HT1080 (cell line): ENCODE data around the gene ZBED1. TPM values are rescaled to one million over a fixed set of nuclear protein-coding genes. Genes with fewer than 3 reads are reported as not detected.
"Not testable (repeated sequence)": the region's sequence is repeated elsewhere in the genome, so short reads cannot be mapped to it uniquely, and the experiment has no call there.

ENCODE experiments used
- DNase-seq: peaks from one replicate; pipeline ENCODE4 v3.0.0-alpha.2; 2015; ENCODE audit warnings: low read depth
- total RNA-seq: library from RNA; depleted of rRNA; stranded (reverse); fragments of >200 nt; shearing (Covaris generic); gene quantifications from 2 replicates; pipeline ENCODE4 v1.2.3, GENCODE V29; 2014

ZBED1 gene
- total RNA-seq, 1 experiment from 2014 or later = 32.7 TPM

GRCh38 chrX:2520539-2520938, 19.8 kb upstream of the ZBED1 start:
- no peak for DNase-seq

- DNase-seq = not testable (repeated sequence)
Observed at GRCh38 chrX:2519638-2520037, 18.9 kb upstream of the ZBED1 start.

GRCh38 chrX:2517055-2517454, 16.3 kb upstream of the ZBED1 start:
- no peak for DNase-seq

- no peak for DNase-seq
Observed at GRCh38 chrX:2516623-2517022, 15.8 kb upstream of the ZBED1 start.

- no peak for DNase-seq
Observed at GRCh38 chrX:2514131-2514530, 13.4 kb upstream of the ZBED1 start.

DNA sequence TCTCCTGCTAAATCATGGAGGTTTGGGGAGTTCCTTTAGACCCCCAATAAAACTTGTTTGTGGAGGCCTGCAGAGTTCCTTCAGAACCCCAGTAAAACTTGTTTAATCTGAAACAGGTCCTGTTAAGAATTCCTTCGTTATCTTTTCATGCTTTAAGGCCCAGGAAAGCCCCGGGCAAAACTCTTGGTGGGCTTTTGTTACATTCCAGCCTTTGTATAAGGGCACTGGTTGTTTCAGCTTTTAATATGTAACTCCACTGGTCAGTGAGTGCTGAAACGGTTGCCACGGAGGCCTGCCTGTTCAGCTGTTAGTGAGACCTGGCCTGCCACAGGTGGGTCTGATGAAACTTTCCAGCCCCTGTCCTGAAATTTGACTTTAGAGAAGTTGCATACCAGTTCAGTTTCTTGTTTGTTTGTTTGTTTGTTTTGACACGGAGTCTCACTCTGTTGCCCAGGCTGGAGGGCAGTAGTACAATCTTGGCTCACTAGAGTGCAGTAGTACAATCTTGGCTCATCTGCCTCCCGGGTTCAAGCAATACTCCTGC, 12.4 kb upstream of the ZBED1 start:
- no peak for DNase-seq

DNA sequence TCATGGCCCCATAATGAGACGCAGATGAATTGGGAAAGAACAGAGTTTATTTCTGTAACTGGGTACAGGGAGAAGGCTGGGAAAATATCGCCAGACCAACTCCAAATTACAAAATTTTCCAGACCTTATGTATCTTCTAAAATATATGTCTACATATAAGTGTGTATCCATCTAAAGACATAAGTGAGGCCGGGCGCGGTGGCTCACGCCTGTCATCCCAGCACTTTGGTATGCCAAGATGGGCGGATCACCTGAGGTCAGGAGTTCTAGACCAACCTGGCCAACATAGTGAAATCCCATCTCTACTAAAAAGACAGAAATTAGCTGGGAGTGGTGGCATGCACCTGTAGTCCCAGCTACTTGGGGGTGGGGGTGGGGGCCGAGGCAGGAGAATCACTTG, 11.7 kb upstream of the ZBED1 start:
- DNase-seq = no peak

DNA sequence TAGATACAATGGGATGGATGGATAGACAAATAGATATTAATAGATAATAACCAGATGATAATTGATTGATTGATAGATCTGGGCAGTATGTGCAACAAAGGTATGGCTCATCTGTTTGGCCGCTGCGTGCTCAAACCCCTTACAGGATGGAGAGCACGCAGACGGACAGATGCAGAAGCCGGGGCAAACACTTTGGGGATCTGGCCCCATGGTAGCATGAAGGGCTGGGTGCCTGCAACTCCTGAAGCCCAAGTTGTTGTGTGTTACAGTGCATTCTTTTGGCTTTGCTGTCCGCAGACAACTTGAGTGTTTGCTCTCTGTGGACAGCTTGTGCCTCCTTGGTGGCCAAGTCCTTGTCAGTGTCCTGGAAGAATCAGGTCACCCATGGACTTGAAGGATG, 10.6 kb upstream of the ZBED1 start:
- no peak for DNase-seq

DNA sequence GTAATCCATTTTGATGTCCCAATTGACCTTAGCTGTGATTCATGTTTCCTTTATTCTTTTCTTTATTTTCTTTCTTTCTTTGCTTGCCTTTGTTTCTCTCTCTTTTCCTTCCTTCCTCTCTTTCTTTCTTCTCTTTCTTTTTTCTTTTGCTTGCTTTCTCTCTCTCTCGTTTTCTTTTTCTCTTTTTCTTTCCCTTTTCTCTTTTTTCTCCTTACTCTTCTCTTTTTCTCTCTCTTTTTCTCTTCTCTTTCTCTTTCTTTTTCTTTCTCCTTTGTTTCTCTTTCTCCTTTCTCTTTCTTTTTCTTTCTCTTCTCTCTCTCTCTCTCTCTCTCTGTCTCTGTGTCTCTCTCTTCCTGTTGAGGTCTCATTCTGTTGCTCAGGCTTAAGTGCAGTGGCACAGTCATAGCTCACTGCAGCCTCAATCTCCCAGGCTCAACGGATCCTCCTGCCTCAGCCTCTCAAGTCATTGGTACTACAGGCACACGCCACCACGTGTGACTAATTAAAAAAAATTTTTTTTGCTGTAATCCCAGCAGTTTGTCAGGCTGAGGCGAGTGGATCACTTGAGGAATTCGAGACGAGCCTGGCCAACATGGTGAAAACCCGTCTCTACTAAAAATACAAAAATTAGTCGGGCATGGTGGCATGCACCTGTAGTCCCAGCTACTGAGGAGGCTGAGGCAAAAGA, 8.0 kb upstream of the ZBED1 start:
- DNase-seq = no peak

GRCh38 chrX:2507904-2508627, 7.3 kb upstream of the ZBED1 start:
- no peak for DNase-seq

DNA sequence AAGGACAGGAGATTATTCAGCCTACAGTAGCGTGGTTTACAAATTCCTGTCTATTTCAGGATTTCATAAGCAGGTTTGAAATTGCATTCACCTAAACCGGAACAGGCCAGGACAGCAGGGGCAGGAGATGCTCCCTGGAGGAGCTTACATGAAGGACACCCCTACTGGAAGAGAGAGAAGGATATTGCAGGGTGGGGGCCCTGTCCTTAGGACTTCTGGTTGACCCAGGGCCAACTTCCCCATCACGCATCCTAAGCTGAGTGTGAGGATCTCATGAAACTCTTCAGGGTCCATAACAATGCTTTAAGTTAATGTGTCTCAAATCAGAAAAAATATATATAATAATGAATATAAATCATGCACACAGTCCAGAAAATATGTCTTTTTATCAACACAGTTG, 6.4 kb upstream of the ZBED1 start:
- DNase-seq = no peak

DNA sequence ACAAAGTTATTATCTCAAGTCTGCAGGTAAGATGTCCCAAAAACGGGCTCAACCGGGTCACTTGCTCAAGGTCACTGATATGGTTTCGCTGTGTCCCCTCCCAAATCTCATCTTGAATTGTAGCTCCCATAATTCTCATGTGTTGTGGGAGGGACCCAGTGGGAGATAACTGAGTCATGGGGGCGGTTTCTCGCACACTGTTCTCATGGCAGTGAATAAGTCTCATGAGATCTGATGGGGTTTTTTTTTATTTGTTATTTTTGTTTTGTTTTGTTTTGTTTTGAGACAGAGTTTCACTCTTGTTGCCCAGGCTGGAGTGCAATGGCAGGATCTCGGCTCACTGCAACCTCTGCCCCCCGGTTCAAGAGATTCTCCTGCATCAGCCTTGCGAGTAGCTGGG, 4.6 kb upstream of the ZBED1 start:
- not testable (repeated sequence) for DNase-seq

- no peak for DNase-seq
Observed at GRCh38 chrX:2504706-2505332, 4.0 kb upstream of the ZBED1 start.

DNA sequence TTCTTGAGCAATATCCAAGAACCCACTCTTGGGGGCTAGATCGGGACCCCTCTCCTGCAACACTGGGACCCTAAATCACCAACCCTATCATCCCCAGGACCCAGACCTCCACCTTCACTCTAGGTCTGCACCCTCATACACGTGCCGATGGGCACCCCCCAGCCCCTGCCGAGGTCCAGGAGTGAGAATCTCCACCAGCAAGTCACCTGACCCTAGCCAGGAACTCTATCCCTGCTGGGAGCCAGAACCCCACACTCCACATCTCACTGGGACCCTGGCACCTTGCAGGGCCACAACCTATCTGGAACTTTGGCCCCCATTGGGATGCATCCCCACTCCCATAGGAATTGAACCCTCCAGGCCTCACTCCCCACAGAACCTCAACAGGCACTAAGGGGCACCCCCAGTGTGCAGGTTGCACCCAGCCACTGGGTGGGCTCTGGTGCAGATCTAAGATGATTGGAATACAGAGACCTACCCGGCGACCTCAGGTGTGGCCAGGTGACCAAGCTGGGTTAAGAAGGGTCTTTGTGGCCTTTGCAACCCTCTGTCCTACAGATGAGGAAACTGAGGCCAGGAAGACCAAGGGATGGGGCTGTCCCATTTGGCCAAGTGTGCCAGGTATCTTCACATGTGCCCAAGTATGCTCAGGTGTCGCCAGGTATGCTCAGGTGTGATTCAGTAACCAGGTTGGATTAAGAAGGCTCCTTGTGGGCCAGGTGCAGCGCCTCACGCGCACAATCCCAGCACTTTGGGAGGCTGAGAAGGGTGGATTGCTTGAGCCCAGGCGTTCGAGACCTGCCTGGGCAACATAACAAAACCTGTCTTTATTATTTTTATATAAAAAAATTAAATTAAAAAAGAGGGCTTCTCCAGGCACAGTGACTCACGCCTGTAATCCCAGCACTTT, 3.1 kb upstream of the ZBED1 start:
- no peak for DNase-seq

DNA sequence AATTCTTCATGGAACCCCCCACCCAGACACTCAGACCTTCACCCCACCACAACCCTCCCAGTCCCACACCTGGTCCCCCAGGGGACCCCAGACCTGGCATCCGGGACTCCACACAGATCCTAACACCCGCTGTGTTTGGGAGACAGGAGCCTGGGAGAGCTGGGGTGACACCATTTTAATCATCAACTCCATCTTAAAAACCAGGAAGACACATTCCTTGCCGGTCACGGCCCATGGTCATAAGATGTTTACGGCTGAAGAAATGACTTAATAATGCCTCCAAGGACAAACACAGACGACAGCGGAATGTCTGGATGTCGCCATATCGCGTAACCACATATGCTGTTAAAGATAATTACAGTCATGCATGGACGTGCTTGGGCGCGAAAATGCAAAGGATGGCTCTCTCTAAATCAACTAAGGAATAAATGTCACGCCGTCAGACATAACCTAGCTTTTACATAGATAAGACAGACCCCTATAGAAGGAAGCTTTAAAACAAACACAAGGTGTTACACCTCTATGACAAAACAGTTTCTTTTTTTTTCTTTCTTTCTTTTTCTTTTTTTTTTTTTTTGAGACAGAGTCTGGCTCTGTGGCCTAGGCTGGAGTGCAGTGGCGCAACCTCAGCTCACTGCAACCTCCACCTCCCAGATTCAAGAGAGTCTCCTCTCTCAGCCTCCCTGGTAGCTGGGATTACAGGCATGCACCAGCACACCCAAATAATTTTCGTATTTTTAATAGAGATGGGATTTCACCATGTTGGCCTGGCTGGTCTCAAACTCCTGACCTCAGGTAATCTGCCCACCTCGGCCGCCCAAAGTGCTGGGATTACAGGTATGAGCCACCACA, 2.1 kb upstream of the ZBED1 start:
- DNase-seq = no peak

DNA sequence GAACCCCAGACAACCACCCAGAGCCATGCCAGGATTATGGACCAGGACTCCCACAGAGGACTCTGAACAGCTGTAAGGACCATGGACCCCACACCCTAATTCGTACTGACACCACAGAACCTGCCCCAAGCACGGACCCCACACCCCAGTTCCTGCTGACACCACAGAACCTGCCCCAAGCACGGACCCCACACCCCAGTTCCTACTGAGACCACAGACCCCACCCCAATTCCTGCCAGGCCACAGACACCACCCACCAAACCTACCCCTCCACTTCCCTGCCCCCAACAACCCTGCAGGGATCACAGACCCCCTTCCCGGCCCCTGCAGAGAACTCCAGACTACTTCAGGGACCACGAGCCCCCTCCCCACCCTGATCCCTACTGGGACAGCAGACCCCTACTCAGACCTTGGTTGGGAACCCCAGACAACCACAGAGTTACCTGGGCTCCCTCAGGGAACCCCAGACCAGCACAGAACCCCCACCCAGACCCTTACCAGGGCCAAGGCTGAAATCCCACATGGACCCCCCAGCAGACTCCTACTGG, 1.4 kb upstream of the ZBED1 start:
- no peak for DNase-seq

DNA sequence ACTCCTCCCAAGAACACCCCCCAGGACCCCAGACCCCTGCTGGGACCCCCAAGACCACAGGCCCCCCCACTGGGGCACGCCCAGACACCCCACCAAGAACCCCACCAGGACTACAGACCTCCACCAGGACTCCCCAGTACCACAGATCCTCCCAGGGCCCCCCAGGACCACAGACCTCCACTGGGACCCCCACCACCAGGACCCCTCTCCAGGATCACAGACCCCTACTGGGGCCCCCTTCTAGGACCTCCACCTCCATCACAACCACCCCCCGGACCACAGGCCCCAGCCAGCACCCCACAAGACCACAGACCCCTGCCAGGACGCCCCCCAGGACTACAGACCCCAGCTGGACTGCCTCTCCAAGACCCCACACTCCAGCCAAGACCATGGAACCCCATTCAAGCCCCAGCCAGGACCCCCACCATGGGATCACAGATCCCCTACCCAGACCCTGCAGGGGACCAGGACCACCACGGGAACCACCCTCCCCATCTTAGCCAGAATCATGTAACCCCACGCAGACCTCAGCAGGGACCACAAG, 855 bp upstream of the ZBED1 start:
- DNase-seq = no peak

DNA sequence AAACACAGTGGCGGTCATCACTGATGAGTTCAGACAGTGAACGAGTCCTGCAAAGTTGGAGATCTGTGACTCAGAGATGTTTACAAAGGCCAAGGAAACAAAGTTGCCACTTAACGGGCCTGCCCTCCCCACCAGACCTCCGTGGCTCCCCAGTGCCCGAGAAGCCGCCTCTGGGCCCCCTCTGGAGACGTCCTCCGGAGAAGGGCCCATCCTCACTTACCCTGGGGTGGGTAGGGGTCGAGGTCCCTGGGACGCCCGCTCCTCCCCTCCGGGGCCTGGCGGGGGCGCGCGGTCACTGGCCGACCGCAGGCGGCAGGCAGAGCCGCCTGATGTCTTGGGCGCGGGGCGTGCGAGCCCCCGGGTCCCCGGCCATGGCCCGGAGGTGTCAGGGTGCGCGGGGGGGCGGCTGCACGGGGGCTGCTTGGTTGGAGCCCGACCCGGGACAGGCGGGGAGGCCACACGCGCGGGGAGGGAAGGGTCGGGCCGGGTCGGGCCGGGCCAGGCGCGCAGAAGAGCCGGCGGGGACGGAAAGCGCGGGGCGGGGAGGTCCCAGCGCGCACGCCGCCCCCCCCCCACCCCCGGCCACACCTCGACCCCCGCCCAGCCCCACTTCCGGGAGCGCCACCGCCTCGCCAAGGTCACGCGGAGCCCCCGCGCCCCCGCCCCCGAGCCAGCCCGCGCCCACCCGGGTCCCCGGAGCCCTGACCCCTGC, 529 bp downstream of the ZBED1 start:
- peak; percentile 49 for DNase-seq

- DNase-seq = no peak
Observed at GRCh38 chrX:2499507-2499906, 1.3 kb downstream of the ZBED1 start.
